A549 (cell line): Measurements from ENCODE around the gene DDX49.

ENCODE experiments used
- CEBPB ChIP-seq, 2 experiments: fragments of >200 bp in 1 of 2; sonication (Bioruptor Twin) in 1 of 2; formaldehyde crosslinking in 1 of 2; IDR thresholded peaks; 2 replicates each; pipeline ENCODE4 v1.6.1; 2012 to 2016
- CTCF ChIP-seq: fragments of >200 bp; sonication (Bioruptor Twin); formaldehyde crosslinking; IDR thresholded peaks from 3 replicates; pipeline ENCODE4 v1.5.1; 2016
- EP300 ChIP-seq, 2 experiments: fragments of >200 bp; sonication (Bioruptor Twin); formaldehyde crosslinking; IDR thresholded peaks; 2 replicates in 1 of 2; 3 replicates in 1 of 2; pipeline ENCODE4 v1.6.1; 2016 to 2017
- KDM5A ChIP-seq: fragments of 200-600 bp; sonication (generic); IDR thresholded peaks from 2 replicates; pipeline ENCODE4 v1.6.1; 2016; ENCODE audit warnings: antibody characterized with exemption, mild to moderate bottlenecking
- RFX5 ChIP-seq: fragments of 450-650 bp; IDR thresholded peaks from 2 replicates; pipeline ENCODE4 v1.7.1; 2014; ENCODE audit warnings: antibody characterized with exemption, mild to moderate bottlenecking, moderate library complexity
- SREBF2 ChIP-seq: fragments of 450-650 bp; IDR thresholded peaks from 2 replicates; pipeline ENCODE4 v1.6.1; 2014; ENCODE audit warnings: mild to moderate bottlenecking, moderate library complexity
- TP53 ChIP-seq: fragments of 250-450 bp; sonication (Bioruptor Pico); IDR thresholded peaks from 2 replicates; pipeline ENCODE4 v1.5.0; 2021; ENCODE audit warnings: mild to moderate bottlenecking, moderate library complexity
- ZFP36 ChIP-seq: fragments of 450-650 bp; IDR thresholded peaks from 2 replicates; pipeline ENCODE4 v1.6.1; 2014; ENCODE audit warnings: borderline replicate concordance; ENCODE audit not compliant: partially characterized antibody

- no peak for TF ChIP-seq TP53 (CRISPR knock-in tag)
- no peak for TF ChIP-seq EP300 (IDR thresholded peaks at IDR 0.05)
- no peak for TF ChIP-seq CTCF
- no peak for TF ChIP-seq CEBPB (IDR thresholded peaks at IDR 0.05)
- TF ChIP-seq SREBF2, result no peak
- TF ChIP-seq ZFP36, result no peak
- no peak for TF ChIP-seq KDM5A
- TF ChIP-seq RFX5, result no peak
Observed at GRCh38 chr19:18905513-18906236, 13.8 kb upstream of the DDX49 start.
